Left ventricle myocardium superior (tissue), 1 donor: ENCODE data around the gene FTL. TPM values are rescaled to one million over a fixed set of nuclear protein-coding genes. Genes with fewer than 3 reads are reported as not detected.

ENCODE experiments used
- ATAC-seq: fragments of 200-7000 bp; cut with Tn5 transposase; one replicate; pipeline ENCODE4 v1.9.1; 2020; ENCODE audit warnings: mild to moderate bottlenecking, moderate library complexity
- DNase-seq: peaks from one replicate; pipeline ENCODE4 v3.0.0-alpha.2; 2020
- intact Hi-C: fragments of 100-400 bp; cut with micrococcal nuclease; formaldehyde crosslinking; loops from one replicate; pipeline ENCODE4 v1.11.0; 2022
- total RNA-seq: library from RNA; stranded (reverse); fragmentation: NEBNext Ultra II Directional; extraction: Animal tissue kit (Norgen Biotek cat#: 25700); gene quantifications from one replicate; pipeline ENCODE4 v1.2.1, GENCODE V29; 2021
- donor health status: DM: no; HTN: yes; CAD: no; lungs with severe emphysema.

Gene FTL
- total RNA-seq, 1 donor from 2014 or later = 684 TPM

GRCh38 chr19:48940902-48941301 lies 24.2 kb upstream of the FTL start:
- ATAC-seq (no peak), DNase-seq (no peak)
- intact Hi-C loops = no loop called here

- ATAC-seq = no peak
- DNase-seq = no peak
- intact Hi-C loops = no loop called here
Measured at GRCh38 chr19:48943081-48943480, 22.0 kb upstream of the FTL start.

GRCh38 chr19:48945415-48945814 lies 19.7 kb upstream of the FTL start:
- intact Hi-C loops = no loop called here
- no peak for DNase-seq
- ATAC-seq = no peak

- ATAC-seq (no peak), DNase-seq (no peak)
- intact Hi-C loops = no loop called here
Measured at GRCh38 chr19:48945817-48946216, 19.3 kb upstream of the FTL start.

- intact Hi-C loops = no loop called here
- ATAC-seq (peak; percentile 18), DNase-seq (no peak)
Measured at GRCh38 chr19:48946463-48947257, 18.4 kb upstream of the FTL start.

GRCh38 chr19:48947258-48947542 lies 17.9 kb upstream of the FTL start:
- ATAC-seq (no peak), DNase-seq (no peak)
- intact Hi-C loops = no loop called here

GRCh38 chr19:48950159-48950558 lies 14.9 kb upstream of the FTL start:
- intact Hi-C loops = no loop called here
- ATAC-seq = no peak
- no peak for DNase-seq

GRCh38 chr19:48950830-48951519 lies 14.1 kb upstream of the FTL start:
- no peak for DNase-seq
- intact Hi-C loops = no loop called here
- ATAC-seq = no peak

GRCh38 chr19:48953141-48953540 lies 12.0 kb upstream of the FTL start:
- intact Hi-C loops = no loop called here
- ATAC-seq (no peak), DNase-seq (no peak)

- DNase-seq = no peak
- ATAC-seq = peak; percentile 1
- intact Hi-C loops = no loop called here
Measured at GRCh38 chr19:48953990-48954594, 11.0 kb upstream of the FTL start.

GRCh38 chr19:48954595-48955307 lies 10.4 kb upstream of the FTL start, which contains the start of gene BAX:
BAX (plus strand) TSS chr19:48954875; CDS start chr19:48954929, 54 bp downstream.
- DNase-seq (peak; percentile 99), ATAC-seq (peak; percentile 95)
- intact Hi-C loops = no loop called here

GRCh38 chr19:48955308-48955958 lies 9.7 kb upstream of the FTL start:
- intact Hi-C loops = no loop called here
- DNase-seq (no peak), ATAC-seq (no peak)

- intact Hi-C loops = no loop called here
- no peak for ATAC-seq
- no peak for DNase-seq
Measured at GRCh38 chr19:48958006-48958405, 7.1 kb upstream of the FTL start.

GRCh38 chr19:48959341-48960239 lies 5.5 kb upstream of the FTL start:
- intact Hi-C loops = no loop called here
- no peak for DNase-seq
- no peak for ATAC-seq

GRCh38 chr19:48961051-48961649 lies 4.0 kb upstream of the FTL start:
- no peak for ATAC-seq
- no peak for DNase-seq
- intact Hi-C loops = no loop called here

- ATAC-seq (no peak), DNase-seq (no peak)
- intact Hi-C loops = no loop called here
Measured at GRCh38 chr19:48961673-48962028, 3.5 kb upstream of the FTL start.

- ATAC-seq (no peak), DNase-seq (peak; percentile 63)
- intact Hi-C loops = no loop called here
Measured at GRCh38 chr19:48962029-48962848, 2.9 kb upstream of the FTL start.

- ATAC-seq (no peak), DNase-seq (no peak)
- intact Hi-C loops = no loop called here
Measured at GRCh38 chr19:48962849-48963165, 2.3 kb upstream of the FTL start.
